ENCODE results near the gene MT1B.
A peak's percentile ranks its signal among the peaks of the same experiment; 100 is the strongest.

Gene MT1B

GRCh38 chr16:56700631-56701030, 48.9 kb downstream of the MT1B start:
- Histone ChIP-seq H3K4me1 (ENCODE audit: insufficient read depth, poor library complexity, severe bottlenecking) (peaks cover 8% of the 10 kb centered on the region), H3K4me3 (ENCODE audit: severe bottlenecking) (no peak overlapping the region), H3K27me3 (ENCODE audit: insufficient read depth, poor library complexity, severe bottlenecking) (no peaks in the 10 kb centered on the region), H3K27ac (ENCODE audit: poor library complexity, severe bottlenecking) (peak overlapping the region; percentile 3), H3K9me3 (ENCODE audit: severe bottlenecking) (no peaks in the 10 kb centered on the region), H3K36me3 (ENCODE audit: low read depth) (no peaks in the 10 kb centered on the region)
- DNase-seq (ENCODE audit: low spot score) = no peak
- no peak for ATAC-seq (ENCODE audit: low read depth)
- no peak for TF ChIP-seq CTCF (IDR thresholded peaks at IDR 0.05; ENCODE audit: poor library complexity, severe bottlenecking)

GRCh38 chr16:56701534-56701933, 49.8 kb downstream of the MT1B start:
- ATAC-seq (ENCODE audit: low read depth) = no peak

More at GRCh38 chr16:56701534-56701933, 49.8 kb downstream of the MT1B start:
- Histone ChIP-seq H3K4me3 (ENCODE audit: severe bottlenecking) (no peak overlapping the region), H3K4me1 (ENCODE audit: insufficient read depth, poor library complexity, severe bottlenecking) (peaks cover 8% of the 10 kb centered on the region), H3K36me3 (ENCODE audit: low read depth) (no peaks in the 10 kb centered on the region), H3K27me3 (ENCODE audit: insufficient read depth, poor library complexity, severe bottlenecking) (no peaks in the 10 kb centered on the region), H3K9me3 (ENCODE audit: severe bottlenecking) (no peaks in the 10 kb centered on the region), H3K27ac (ENCODE audit: poor library complexity, severe bottlenecking) (peak overlapping the region; percentile 15)
- no peak for TF ChIP-seq CTCF (IDR thresholded peaks at IDR 0.05; ENCODE audit: poor library complexity, severe bottlenecking)
- no peak for DNase-seq (ENCODE audit: low spot score)
